H1 (cell line): Measurements from ENCODE around the gene RYR3. TPM values are rescaled to one million over a fixed set of nuclear protein-coding genes. Genes with fewer than 3 reads are reported as not detected.

Experiments used
- RBBP5 ChIP-seq: IDR thresholded peaks from 2 replicates; pipeline ENCODE4 v1.7.1; 2012; ENCODE audit warnings: low read depth, mild to moderate bottlenecking, inconsistent platforms, low read length, moderate library complexity, borderline replicate concordance
- polyA plus RNA-seq, 7 experiments: library from polyadenylated mRNA; depleted of rRNA in 3 of 7; stranded (reverse) in 5 of 7; unstranded in 2 of 7; fragments of >200 nt in 5 of 7; fragments of 200-250 nt in 2 of 7; gene quantifications; 1 replicate in 5 of 7; 2 replicates in 1 of 7; 4 replicates in 1 of 7; pipeline versions ENCODE4 v1.2.1 to v1.2.3, GENCODE V29; 2011 to 2013; ENCODE audit warnings: missing spikeins in 2 of 7, mixed read lengths in 2 of 7
- total RNA-seq: library from RNA; stranded (reverse); fragmentation: NEBNext Ultra II Directional; extraction: Animal tissue kit (Norgen Biotek cat#: 25700); gene quantifications from 2 replicates; pipeline ENCODE4 v1.2.1, GENCODE V29; 2021
- TF ChIP-seq, protein P1 (sequence below), 3 experiments: IDR thresholded peaks; 1 replicate in 2 of 3; 2 replicates in 1 of 3; pipeline versions ENCODE4 v1.5.1 to v1.6.1; 2011; ENCODE audit warnings: low read length in 3 of 3, mild to moderate bottlenecking in 3 of 3, inconsistent platforms in 2 of 3, low read depth in 1 of 3, moderate library complexity in 1 of 3; ENCODE audit not compliant: insufficient read depth in 1 of 3; ENCODE audit errors: control extremely low read depth in 1 of 3

RYR3 gene
- total and polyA plus RNA-seq, 2 of the 8 experiments (the other 6 are each of a cell fraction or from before 2014, with no cell fraction given) = 0.33 to 3.4 TPM

DNA sequence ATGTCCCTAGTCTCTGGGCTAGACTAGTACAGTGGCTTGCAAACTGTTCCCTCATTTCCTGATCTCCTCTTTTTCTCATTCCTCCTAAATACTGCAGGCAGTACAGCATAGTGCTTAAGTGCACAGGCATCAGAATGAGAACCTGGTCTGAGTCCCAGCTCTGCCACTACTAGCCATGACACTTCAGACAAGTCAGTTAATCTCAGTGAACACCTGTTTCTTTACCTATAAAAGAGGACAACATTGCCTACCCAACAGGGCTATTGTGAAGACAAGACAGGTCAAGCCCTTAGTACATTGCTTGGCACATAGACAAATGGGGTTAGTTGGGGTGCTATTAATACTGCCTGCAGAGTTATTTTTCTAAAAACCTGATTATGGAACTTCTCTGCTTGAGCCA, 113.3 kb downstream of the RYR3 start (continued):
- TF ChIP-seq RBBP5 = no peak
- TF ChIP-seq, protein P1, sequence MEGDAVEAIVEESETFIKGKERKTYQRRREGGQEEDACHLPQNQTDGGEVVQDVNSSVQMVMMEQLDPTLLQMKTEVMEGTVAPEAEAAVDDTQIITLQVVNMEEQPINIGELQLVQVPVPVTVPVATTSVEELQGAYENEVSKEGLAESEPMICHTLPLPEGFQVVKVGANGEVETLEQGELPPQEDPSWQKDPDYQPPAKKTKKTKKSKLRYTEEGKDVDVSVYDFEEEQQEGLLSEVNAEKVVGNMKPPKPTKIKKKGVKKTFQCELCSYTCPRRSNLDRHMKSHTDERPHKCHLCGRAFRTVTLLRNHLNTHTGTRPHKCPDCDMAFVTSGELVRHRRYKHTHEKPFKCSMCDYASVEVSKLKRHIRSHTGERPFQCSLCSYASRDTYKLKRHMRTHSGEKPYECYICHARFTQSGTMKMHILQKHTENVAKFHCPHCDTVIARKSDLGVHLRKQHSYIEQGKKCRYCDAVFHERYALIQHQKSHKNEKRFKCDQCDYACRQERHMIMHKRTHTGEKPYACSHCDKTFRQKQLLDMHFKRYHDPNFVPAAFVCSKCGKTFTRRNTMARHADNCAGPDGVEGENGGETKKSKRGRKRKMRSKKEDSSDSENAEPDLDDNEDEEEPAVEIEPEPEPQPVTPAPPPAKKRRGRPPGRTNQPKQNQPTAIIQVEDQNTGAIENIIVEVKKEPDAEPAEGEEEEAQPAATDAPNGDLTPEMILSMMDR (IDR thresholded peaks at IDR 0.05; ENCODE audit: control extremely low read depth in 1 of 3, insufficient read depth in 1 of 3, low read depth in 1 of 3, low read length in 3 of 3) = no peak
